Upper lobe of right lung (tissue), 1 donor: Measurements from ENCODE around the gene RTN4RL1. TPM values are rescaled to one million over a fixed set of nuclear protein-coding genes. Genes with fewer than 3 reads are reported as not detected.

ENCODE experiments used
- ATAC-seq: fragments of 200-7000 bp; cut with Tn5 transposase; one replicate; pipeline ENCODE4 v1.9.1; 2020; ENCODE audit warnings: mild to moderate bottlenecking, moderate library complexity
- DNase-seq: peaks from one replicate; pipeline ENCODE4 v3.0.0-alpha.2; 2020
- H3K27ac ChIP-seq: fragments of 200-600 bp; one replicate; pipeline ENCODE4 v1.8.0; 2022
- H3K27me3 ChIP-seq: fragments of 200-600 bp; one replicate; pipeline ENCODE4 v1.8.0; 2022; ENCODE audit warnings: mild to moderate bottlenecking
- H3K36me3 ChIP-seq: fragments of 200-600 bp; one replicate; pipeline ENCODE4 v1.8.0; 2022
- H3K4me1 ChIP-seq: fragments of 200-600 bp; one replicate; pipeline ENCODE4 v1.8.0; 2022
- H3K4me3 ChIP-seq: fragments of 200-600 bp; one replicate; pipeline ENCODE4 v1.8.0; 2022; ENCODE audit warnings: mild to moderate bottlenecking
- H3K9me3 ChIP-seq: fragments of 200-600 bp; one replicate; pipeline ENCODE4 v1.8.0; 2022
- CTCF ChIP-seq: fragments of 200-600 bp; IDR thresholded peaks from one replicate; pipeline ENCODE4 v1.8.0; 2022; ENCODE audit warnings: antibody characterized with exemption
- intact Hi-C: fragments of 100-400 bp; cut with DNase I; formaldehyde crosslinking; loops from one replicate; pipeline ENCODE4 v1.11.0; 2022
- microRNA-seq: library from miRNA; unstranded; fragments of <30 nt; microRNA quantifications from one replicate; pipeline ENCODE4 v1.2.0, GENCODE V29; 2020; ENCODE audit warnings: borderline microRNAs expressed
- total RNA-seq: library from RNA; stranded (reverse); fragmentation: NEBNext Ultra II Directional; extraction: Animal tissue kit (Norgen Biotek cat#: 25700); gene quantifications from one replicate; pipeline ENCODE4 v1.2.1, GENCODE V29; 2021
- donor health status: DM: no; HTN: yes; CAD: no; lungs with severe emphysema.

The RTN4RL1 gene
- total RNA-seq, 1 donor from 2014 or later = 4.3 TPM

- Histone ChIP-seq H3K36me3 (peaks cover 90% of the 10 kb centered on the region), H3K27ac (no peak overlapping the region), H3K4me3 (no peak overlapping the region), H3K9me3 (no peaks in the 10 kb centered on the region), H3K4me1 (no peaks in the 10 kb centered on the region), H3K27me3 (no peaks in the 10 kb centered on the region)
- DNase-seq (peak; percentile 39), ATAC-seq (no peak)
- TF ChIP-seq CTCF = no peak
- intact Hi-C loops = no loop called here
These were observed 134.2 kb downstream of the RTN4RL1 start for GRCh38 chr17:1890758-1891450.

DNA sequence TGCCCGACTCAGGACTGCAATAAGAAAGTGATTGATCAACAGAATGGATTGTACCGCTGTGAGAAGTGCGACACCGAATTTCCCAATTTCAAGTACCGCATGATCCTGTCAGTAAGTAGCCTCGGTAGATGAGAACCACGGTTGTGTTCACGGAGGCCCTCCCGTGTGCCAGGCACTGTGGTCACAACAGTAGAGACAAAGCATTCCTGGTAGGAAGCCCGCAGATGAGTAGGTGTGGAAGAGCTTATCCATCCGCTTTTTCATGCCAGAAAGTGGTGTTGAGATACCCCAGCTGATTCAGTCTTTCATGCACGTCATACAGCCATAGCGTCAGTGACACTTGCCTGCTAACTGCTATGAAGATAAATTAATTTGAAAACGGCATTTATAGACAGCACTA is 136.4 kb downstream of the RTN4RL1 start:
- Histone ChIP-seq H3K9me3 (no peaks in the 10 kb centered on the region), H3K27me3 (no peaks in the 10 kb centered on the region), H3K4me3 (no peak overlapping the region), H3K27ac (no peak overlapping the region), H3K36me3 (peaks cover 97% of the 10 kb centered on the region), H3K4me1 (no peaks in the 10 kb centered on the region)
- ATAC-seq (no peak), DNase-seq (peak; percentile 20)
- intact Hi-C loops = no loop called here
- TF ChIP-seq CTCF = no peak

Small RNA genes lying within 50 kb of the gene (microRNA-seq; reads per million reads assigned to microRNA genes)
- 340 reads per million, percentile 77 among the genes with 10 or more reads in this experiment for gene MIR132
- gene MIR212 = 9.9 reads per million, percentile 37 among the genes with 10 or more reads in this experiment

Other genes with a start within 250 kb of the RTN4RL1 start
- 17.8 TPM for gene SMYD4, start 195.4 kb downstream of the RTN4RL1 start, total RNA-seq
- 56.7 TPM for gene RPA1, start 195.3 kb downstream of the RTN4RL1 start, total RNA-seq
- gene DPH1, start 4.8 kb upstream of the RTN4RL1 start, total RNA-seq = 47.8 TPM
- 21.4 TPM for gene OVCA2, start 16.7 kb upstream of the RTN4RL1 start, total RNA-seq
- 20.8 TPM for gene HIC1, start 29.8 kb upstream of the RTN4RL1 start, total RNA-seq